Adipose tissue (tissue), 3 donors: ENCODE results near the gene ZFYVE9. TPM values are rescaled to one million over a fixed set of nuclear protein-coding genes. Genes with fewer than 3 reads are reported as not detected.
"Not testable (repeated sequence)": the region's sequence is repeated elsewhere in the genome, so short reads cannot be mapped to it uniquely, and the experiment has no call there.

Source experiments
- H3K27ac ChIP-seq: one replicate; pipeline ENCODE4 v1.5.1; 2013; ENCODE audit warnings: low read depth, low read length
- WGBS, 3 donors: extraction: QIAGEN DNeasy Blood & Tissue Kit; methylation state at CpG; one replicate each; pipeline ENCODE4 v1.1.7; 2013; 5-methylcytosine and 5-hydroxymethylcytosine counted together
- polyA plus RNA-seq, 3 donors: library from polyadenylated mRNA; stranded (reverse); fragments of 200-250 nt; gene quantifications; one replicate each; pipeline ENCODE4 v1.2.3, GENCODE V29; 2013
- donor health status: healthy with polysubstance abuse.
- donor health status: Bipolar disorder and iron deficiency.
- donor health status: healthy.

Gene ZFYVE9
- polyA plus RNA-seq, 3 donors, result 7.4 to 13.4 (median 10.1) TPM

GRCh38 chr1:52179073-52179472 lies 37.2 kb downstream of the ZFYVE9 start:
- 66 to 76% (median 67%) methylated on average over 6 of the region's 6 CpGs for WGBS, 3 donors
- no peak overlapping the region for H3K27ac ChIP-seq

- no peak overlapping the region for H3K27ac ChIP-seq
- 64 to 91% (median 83%) methylated on average over 3 of the region's 3 CpGs for WGBS, 3 donors
Observed at GRCh38 chr1:52180176-52180575, 38.3 kb downstream of the ZFYVE9 start.

- not testable (repeated sequence) for H3K27ac ChIP-seq
- 96 to 98% (median 97%) methylated on average over 15 to 36 of the region's 36 CpGs for WGBS, 3 donors
Observed at GRCh38 chr1:52181759-52182158, 39.9 kb downstream of the ZFYVE9 start.

GRCh38 chr1:52182328-52182727 lies 40.4 kb downstream of the ZFYVE9 start:
- 60 to 73% (median 61%) methylated on average over 4 to 5 of the region's 5 CpGs for WGBS, 3 donors

GRCh38 chr1:52182874-52183400 lies 41.0 kb downstream of the ZFYVE9 start:
- H3K27ac ChIP-seq, result no peak overlapping the region
- WGBS, 3 donors, result 82 to 88% (median 86%) methylated on average over 3 of the region's 3 CpGs

More at GRCh38 chr1:52182328-52182727, 40.4 kb downstream of the ZFYVE9 start:
- H3K27ac ChIP-seq, result not testable (repeated sequence)

DNA sequence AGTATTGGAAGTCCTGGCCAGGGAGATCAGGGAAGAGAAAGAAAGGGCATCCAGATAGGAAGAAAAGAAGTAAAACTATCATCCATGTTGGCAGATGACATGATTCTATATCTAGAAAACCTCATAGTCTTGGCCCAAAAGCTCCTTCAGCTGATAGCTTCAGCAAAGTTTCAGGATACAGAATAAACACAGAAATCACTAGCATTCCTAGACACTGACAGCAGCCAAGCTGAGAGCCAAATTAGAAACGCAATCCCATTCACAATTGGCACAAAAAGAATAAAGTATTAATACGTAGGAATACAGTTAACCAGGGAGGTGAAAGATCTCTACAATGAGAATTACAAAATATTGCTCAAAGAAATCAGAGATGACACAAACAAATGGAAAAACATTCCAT lies 44.6 kb downstream of the ZFYVE9 start:
- WGBS, 3 donors, result 49 to 76% (median 62%) methylated on average over 2 of the region's 2 CpGs
- H3K27ac ChIP-seq, result no peak overlapping the region

- H3K27ac ChIP-seq, result no peak overlapping the region
- 86 to 90% (median 89%) methylated on average over 5 of the region's 5 CpGs for WGBS, 3 donors
Observed at GRCh38 chr1:52189898-52190480, 48.1 kb downstream of the ZFYVE9 start.

DNA sequence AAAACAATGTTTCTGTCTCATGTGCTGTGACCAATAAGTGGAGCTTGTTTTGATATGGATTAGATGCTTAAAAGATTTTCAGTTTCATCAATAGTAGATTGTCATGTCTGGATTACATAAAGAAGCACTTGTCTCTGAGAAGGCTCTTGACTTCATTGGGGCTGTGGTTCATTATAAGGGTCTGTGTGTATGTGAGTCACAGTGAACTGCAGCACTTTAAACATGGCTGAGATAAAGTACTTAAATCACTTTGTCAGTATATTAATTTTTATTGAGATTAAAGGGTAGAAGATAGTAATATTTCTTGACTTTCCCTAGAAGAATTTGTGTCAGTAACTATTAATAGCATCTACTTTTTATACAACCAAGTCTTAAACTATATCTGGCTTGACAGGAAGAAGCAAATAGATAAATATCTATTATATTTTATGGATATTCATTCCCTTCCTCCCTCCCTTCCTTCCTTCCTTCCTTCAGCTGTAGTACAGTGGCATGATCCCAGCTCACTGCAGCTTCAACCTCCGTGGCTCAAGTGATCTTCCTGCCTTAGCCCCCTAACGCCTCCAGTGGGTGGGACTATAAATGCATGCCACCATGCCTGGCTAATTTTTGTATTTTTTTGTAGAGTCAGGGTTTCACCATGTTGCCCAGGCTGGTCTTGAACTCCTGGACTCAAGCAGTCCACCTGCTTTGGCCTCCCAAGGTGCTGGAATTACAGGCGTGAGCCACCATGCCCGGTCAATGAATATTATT lies 48.8 kb downstream of the ZFYVE9 start:
- 69 to 87% (median 71%) methylated on average over 4 of the region's 4 CpGs for WGBS, 3 donors
- H3K27ac ChIP-seq, result no peak overlapping the region

- 54 to 85% (median 83%) methylated on average over 2 of the region's 2 CpGs for WGBS, 3 donors
Observed at GRCh38 chr1:52191395-52191965, 49.6 kb downstream of the ZFYVE9 start.

DNA sequence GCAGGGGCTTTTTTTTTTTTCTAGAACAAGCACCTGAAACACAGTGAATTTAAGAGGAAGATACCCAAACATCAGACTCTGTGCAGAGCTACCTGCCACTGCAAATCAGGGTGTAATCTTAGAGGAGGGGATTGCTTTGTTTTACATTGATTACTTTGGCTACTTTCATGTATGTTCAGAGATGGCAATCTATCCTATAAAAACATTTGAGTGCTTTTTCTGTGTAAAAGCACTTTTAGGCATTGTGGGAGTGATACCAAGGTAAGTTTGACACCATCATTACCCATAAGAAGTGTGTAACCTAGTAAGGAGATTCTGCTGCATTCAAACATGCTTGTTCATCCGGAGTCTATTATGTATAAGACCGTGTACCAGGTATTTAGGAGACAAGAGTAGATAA lies 50.1 kb downstream of the ZFYVE9 start:
- H3K27ac ChIP-seq, result no peak overlapping the region
- 80 to 91% (median 88%) methylated on average over 2 of the region's 2 CpGs for WGBS, 3 donors

More at GRCh38 chr1:52191395-52191965, 49.6 kb downstream of the ZFYVE9 start:
- H3K27ac ChIP-seq, result no peak overlapping the region

DNA sequence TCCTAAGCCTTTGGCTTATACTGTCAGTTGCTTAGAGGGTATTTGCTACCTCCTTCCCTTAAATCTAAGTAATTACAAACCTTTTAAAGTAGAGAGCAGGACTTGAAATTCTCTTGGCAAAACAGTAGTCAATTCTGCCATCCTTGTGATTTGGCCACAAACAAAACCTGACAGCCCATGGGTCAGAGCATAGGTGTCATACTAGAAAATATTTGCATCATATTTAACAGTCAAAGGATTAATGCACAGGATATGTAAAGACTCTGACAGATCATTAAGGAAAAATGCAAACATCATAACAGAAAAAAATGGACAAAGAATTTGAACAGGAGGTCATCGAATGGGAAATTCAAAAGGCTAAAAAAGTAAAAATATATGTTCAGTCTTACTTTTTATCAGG lies 50.5 kb downstream of the ZFYVE9 start:
- 96 to 98% (median 96%) methylated on average over 1 of the region's 1 CpG for WGBS, 3 donors

GRCh38 chr1:52193985-52194384 lies 52.1 kb downstream of the ZFYVE9 start:
- 84 to 89% (median 85%) methylated on average over 7 of the region's 7 CpGs for WGBS, 3 donors
- H3K27ac ChIP-seq, result no peak overlapping the region

More for the DNA sequence above, 50.5 kb downstream of the ZFYVE9 start:
- H3K27ac ChIP-seq, result no peak overlapping the region

DNA sequence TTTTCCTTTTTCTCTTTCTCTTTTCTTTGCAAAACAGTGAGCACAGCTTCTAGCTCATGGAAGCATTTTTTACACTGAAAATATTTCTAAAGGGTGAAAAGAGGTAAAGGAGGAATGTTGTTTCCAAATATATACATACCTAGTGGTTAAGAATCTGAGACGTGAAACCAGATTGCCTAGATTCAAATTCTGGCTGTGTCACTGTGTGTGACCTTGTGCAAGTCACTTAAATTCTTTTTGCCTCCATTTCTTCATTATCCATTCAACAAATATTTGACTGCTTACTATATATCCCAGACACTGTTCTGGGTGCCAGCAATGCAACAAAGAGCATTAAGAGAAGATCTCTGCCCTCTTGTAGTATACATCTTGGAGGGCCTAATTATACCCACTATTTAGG lies 53.3 kb downstream of the ZFYVE9 start:
- no peak overlapping the region for H3K27ac ChIP-seq
- 38 to 89% (median 87%) methylated on average over 1 of the region's 1 CpG for WGBS, 3 donors

GRCh38 chr1:52203935-52204625 lies 62.2 kb downstream of the ZFYVE9 start:
- no peak overlapping the region for H3K27ac ChIP-seq
- 83 to 85% (median 84%) methylated on average over 7 of the region's 7 CpGs for WGBS, 3 donors

DNA sequence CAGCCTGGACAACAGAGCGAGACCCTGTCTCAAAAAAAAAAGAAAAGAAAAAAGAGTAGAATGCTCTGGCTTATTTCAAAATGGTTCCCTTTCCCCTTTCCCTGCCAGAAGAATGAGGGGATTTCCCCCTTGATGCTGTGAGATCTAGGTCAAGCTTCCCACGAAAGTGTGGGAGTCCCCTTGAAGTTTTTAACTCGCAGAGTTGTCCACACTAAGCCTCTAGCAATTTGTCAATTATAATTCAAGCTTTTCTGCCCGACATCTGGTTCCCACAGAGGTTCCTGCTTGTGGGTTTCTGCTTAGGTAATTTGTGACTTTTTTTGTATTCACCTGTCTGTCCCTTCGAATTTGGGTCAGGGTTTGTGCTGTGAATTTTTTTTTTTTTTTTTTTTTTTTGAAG lies 62.8 kb downstream of the ZFYVE9 start:
- WGBS, 3 donors, result 57 to 68% (median 62%) methylated on average over 5 of the region's 5 CpGs
- no peak overlapping the region for H3K27ac ChIP-seq

DNA sequence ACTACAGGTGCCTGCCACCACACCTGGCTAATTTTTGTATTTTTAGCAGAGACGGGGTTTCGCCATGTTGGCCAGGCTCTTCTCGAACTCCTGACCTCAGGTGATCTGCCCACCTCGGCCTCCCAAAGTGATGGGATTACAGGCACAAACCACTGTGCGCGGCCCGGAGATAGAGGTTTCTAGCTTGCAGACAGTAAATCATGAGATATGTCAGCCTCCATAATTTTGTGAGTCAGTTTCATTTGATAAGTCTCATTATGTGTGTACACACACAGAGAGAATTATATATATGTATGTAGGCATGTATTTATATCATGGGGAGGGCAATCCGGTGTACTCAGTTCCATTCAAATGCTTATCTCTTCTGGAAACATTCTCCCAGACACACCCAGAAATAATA lies 64.8 kb downstream of the ZFYVE9 start:
- 88 to 93% (median 90%) methylated on average over 8 of the region's 8 CpGs for WGBS, 3 donors

GRCh38 chr1:52209429-52209828 lies 67.5 kb downstream of the ZFYVE9 start:
- H3K27ac ChIP-seq, result no peak overlapping the region
- 89 to 94% (median 93%) methylated on average over 2 of the region's 2 CpGs for WGBS, 3 donors

More for the DNA sequence above, 64.8 kb downstream of the ZFYVE9 start:
- H3K27ac ChIP-seq, result not testable (repeated sequence)

GRCh38 chr1:52210044-52210443 lies 68.2 kb downstream of the ZFYVE9 start:
- H3K27ac ChIP-seq, result no peak overlapping the region
- WGBS, 3 donors, result 93 to 97% (median 97%) methylated on average over 3 of the region's 3 CpGs
